ENCODE data around the gene NRL. TPM values are rescaled to one million over a fixed set of nuclear protein-coding genes. Genes with fewer than 3 reads are reported as not detected.

Gene NRL
- polyA plus RNA-seq, 2 of the 4 experiments (the other 2 are of a cell fraction): 0.93 to 0.97 TPM

DNA sequence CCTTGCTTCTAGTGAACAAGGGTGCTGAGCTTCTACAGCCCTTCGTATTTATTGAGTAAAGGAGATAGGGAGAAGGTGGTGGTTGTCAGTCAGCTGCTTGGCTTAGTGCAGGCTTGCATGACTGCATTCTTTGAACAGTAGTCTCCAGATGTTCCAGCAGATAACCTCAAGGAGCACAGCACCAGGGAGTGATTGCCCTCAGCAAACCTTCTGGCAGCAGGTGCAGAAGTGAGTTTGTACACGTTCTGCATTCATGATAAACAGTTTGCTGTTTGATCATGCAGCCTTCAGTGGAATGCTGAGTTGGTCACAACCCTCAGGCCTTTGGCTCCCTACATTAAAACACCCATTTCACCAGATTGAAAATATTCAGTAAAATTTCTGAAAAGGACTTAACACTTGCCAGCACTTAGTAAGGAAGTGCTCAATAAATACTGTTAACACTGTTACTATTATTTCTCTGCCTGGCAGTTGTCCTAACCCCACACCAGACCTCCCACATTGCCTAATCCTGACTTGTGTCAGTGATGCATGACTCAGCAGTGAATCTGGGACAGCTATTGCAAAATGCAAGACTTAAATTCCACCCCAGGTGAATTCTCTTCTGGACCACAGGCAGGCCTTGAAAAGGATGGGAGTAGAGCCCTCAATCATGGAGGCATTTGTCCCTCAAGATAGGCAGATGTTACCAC lies 81.9 kb downstream of the NRL start:
- FAIRE-seq: no peak
- Histone ChIP-seq H3K4me1 (peaks cover 52% of the 10 kb centered on the region), H3K4me3 (no peak overlapping the region), H3K9me3 (no peaks in the 10 kb centered on the region), H3K27ac (peak overlapping the region; percentile 86 to 95), H3K4me2 (peak overlapping the region; percentile 80)
- ATAC-seq: peak; percentile 22 to 61
- peak; percentile 41 to 92 for DNase-seq (ENCODE audit: low read depth in 1 of 2, low spot score in 1 of 2)
- POLR2A ChIA-PET: no interaction called here
- CTCF ChIA-PET: interaction anchor here (0.8 to 2.5 kb wide), 8 partner anchors 11 to 474 kb away, joined by 3 to 14 read pairs (median 4); no protein-coding TSS in a partner anchor
- 3% methylated on average over 2 of the region's 2 CpGs for WGBS (ENCODE audit: missing lambda C conversion rate)
- TF ChIP-seq KDM5A (IDR thresholded peaks at IDR 0.05): no peak
- no peak for TF ChIP-seq ZC3H11A (IDR thresholded peaks at IDR 0.05)
- peak; percentile 93 for TF ChIP-seq MAFK (IDR thresholded peaks at IDR 0.05; ENCODE audit: partially characterized antibody)
- peak; percentile 67 to 80; a peak in 3 of 5 replicates for TF ChIP-seq JUN (IDR thresholded peaks at IDR 0.05)
- TF ChIP-seq EHMT2 (IDR thresholded peaks at IDR 0.05; ENCODE audit: low read depth): no peak
- TF ChIP-seq MAZ (IDR thresholded peaks at IDR 0.05; ENCODE audit: borderline replicate concordance, low read depth, low read length): no peak
- no peak for TF ChIP-seq RFX5 (IDR thresholded peaks at IDR 0.05)
- TF ChIP-seq, protein P1, sequence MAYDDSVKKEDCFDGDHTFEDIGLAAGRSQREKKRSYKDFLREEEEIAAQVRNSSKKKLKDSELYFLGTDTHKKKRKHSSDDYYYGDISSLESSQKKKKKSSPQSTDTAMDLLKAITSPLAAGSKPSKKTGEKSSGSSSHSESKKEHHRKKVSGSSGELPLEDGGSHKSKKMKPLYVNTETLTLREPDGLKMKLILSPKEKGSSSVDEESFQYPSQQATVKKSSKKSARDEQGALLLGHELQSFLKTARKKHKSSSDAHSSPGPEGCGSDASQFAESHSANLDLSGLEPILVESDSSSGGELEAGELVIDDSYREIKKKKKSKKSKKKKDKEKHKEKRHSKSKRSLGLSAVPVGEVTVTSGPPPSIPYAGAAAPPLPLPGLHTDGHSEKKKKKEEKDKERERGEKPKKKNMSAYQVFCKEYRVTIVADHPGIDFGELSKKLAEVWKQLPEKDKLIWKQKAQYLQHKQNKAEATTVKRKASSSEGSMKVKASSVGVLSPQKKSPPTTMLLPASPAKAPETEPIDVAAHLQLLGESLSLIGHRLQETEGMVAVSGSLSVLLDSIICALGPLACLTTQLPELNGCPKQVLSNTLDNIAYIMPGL (CRISPR knock-in tag; IDR thresholded peaks at IDR 0.05; ENCODE audit: borderline replicate concordance): no peak
- TF ChIP-seq CEBPB (IDR thresholded peaks at IDR 0.05): peak; percentile 99 to 100
- no peak for TF ChIP-seq FOXS1 (CRISPR knock-in tag; IDR thresholded peaks at IDR 0.05)
- no peak for TF ChIP-seq ZFP36 (IDR thresholded peaks at IDR 0.05; ENCODE audit: borderline replicate concordance, partially characterized antibody)
- peak; percentile 72 for TF ChIP-seq GATA3 (IDR thresholded peaks at IDR 0.05; ENCODE audit: borderline replicate concordance)
- no peak for TF ChIP-seq CBX2 (IDR thresholded peaks at IDR 0.05; ENCODE audit: borderline replicate concordance, low read depth)
- no peak for TF ChIP-seq CHD2 (IDR thresholded peaks at IDR 0.05; ENCODE audit: low read length, partially characterized antibody)
- TF ChIP-seq, protein P2, sequence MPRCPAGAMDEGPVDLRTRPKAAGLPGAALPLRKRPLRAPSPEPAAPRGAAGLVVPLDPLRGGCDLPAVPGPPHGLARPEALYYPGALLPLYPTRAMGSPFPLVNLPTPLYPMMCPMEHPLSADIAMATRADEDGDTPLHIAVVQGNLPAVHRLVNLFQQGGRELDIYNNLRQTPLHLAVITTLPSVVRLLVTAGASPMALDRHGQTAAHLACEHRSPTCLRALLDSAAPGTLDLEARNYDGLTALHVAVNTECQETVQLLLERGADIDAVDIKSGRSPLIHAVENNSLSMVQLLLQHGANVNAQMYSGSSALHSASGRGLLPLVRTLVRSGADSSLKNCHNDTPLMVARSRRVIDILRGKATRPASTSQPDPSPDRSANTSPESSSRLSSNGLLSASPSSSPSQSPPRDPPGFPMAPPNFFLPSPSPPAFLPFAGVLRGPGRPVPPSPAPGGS (IDR thresholded peaks at IDR 0.05): peak; percentile 68; the same call in 1 of the 3 replicates
- TF ChIP-seq, protein P3, sequence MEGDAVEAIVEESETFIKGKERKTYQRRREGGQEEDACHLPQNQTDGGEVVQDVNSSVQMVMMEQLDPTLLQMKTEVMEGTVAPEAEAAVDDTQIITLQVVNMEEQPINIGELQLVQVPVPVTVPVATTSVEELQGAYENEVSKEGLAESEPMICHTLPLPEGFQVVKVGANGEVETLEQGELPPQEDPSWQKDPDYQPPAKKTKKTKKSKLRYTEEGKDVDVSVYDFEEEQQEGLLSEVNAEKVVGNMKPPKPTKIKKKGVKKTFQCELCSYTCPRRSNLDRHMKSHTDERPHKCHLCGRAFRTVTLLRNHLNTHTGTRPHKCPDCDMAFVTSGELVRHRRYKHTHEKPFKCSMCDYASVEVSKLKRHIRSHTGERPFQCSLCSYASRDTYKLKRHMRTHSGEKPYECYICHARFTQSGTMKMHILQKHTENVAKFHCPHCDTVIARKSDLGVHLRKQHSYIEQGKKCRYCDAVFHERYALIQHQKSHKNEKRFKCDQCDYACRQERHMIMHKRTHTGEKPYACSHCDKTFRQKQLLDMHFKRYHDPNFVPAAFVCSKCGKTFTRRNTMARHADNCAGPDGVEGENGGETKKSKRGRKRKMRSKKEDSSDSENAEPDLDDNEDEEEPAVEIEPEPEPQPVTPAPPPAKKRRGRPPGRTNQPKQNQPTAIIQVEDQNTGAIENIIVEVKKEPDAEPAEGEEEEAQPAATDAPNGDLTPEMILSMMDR (IDR thresholded peaks at IDR 0.05): no peak
- 0 out of 3 replicates have a peak, but pooled peaks have one; percentile 25 for TF ChIP-seq SMC3 (IDR thresholded peaks at IDR 0.05)
- peak; percentile 84 for TF ChIP-seq JUNB (IDR thresholded peaks at IDR 0.05)
- TF ChIP-seq HOXA7 (CRISPR knock-in tag; IDR thresholded peaks at IDR 0.05): no peak
- 0 out of 5 replicates have a peak, but pooled peaks of 1 of the 2 experiments have one; percentile 24 for TF ChIP-seq RAD21 (conservative IDR thresholded peaks at IDR 0.05 in 1 of 2, IDR thresholded peaks at IDR 0.05 in 1 of 2)
- no peak for TF ChIP-seq RCOR1 (IDR thresholded peaks at IDR 0.05; ENCODE audit: low read depth, low read length)
- TF ChIP-seq, protein P4, sequence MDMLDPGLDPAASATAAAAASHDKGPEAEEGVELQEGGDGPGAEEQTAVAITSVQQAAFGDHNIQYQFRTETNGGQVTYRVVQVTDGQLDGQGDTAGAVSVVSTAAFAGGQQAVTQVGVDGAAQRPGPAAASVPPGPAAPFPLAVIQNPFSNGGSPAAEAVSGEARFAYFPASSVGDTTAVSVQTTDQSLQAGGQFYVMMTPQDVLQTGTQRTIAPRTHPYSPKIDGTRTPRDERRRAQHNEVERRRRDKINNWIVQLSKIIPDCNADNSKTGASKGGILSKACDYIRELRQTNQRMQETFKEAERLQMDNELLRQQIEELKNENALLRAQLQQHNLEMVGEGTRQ (IDR thresholded peaks at IDR 0.05): no peak
- no peak for TF ChIP-seq POLR2A (IDR thresholded peaks at IDR 0.05; ENCODE audit: low read length)
- peak; percentile 59 to 85; a peak in 3 of 5 replicates for TF ChIP-seq EP300 (IDR thresholded peaks at IDR 0.05)
- no peak for TF ChIP-seq KDM1A (IDR thresholded peaks at IDR 0.05; ENCODE audit: low read depth)
- TF ChIP-seq, protein P5, sequence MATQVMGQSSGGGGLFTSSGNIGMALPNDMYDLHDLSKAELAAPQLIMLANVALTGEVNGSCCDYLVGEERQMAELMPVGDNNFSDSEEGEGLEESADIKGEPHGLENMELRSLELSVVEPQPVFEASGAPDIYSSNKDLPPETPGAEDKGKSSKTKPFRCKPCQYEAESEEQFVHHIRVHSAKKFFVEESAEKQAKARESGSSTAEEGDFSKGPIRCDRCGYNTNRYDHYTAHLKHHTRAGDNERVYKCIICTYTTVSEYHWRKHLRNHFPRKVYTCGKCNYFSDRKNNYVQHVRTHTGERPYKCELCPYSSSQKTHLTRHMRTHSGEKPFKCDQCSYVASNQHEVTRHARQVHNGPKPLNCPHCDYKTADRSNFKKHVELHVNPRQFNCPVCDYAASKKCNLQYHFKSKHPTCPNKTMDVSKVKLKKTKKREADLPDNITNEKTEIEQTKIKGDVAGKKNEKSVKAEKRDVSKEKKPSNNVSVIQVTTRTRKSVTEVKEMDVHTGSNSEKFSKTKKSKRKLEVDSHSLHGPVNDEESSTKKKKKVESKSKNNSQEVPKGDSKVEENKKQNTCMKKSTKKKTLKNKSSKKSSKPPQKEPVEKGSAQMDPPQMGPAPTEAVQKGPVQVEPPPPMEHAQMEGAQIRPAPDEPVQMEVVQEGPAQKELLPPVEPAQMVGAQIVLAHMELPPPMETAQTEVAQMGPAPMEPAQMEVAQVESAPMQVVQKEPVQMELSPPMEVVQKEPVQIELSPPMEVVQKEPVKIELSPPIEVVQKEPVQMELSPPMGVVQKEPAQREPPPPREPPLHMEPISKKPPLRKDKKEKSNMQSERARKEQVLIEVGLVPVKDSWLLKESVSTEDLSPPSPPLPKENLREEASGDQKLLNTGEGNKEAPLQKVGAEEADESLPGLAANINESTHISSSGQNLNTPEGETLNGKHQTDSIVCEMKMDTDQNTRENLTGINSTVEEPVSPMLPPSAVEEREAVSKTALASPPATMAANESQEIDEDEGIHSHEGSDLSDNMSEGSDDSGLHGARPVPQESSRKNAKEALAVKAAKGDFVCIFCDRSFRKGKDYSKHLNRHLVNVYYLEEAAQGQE (IDR thresholded peaks at IDR 0.05): no peak
- TF ChIP-seq NFE2L2 (conservative IDR thresholded peaks at IDR 0.05; ENCODE audit: low read length): peak; percentile 92
- TF ChIP-seq, protein P6, sequence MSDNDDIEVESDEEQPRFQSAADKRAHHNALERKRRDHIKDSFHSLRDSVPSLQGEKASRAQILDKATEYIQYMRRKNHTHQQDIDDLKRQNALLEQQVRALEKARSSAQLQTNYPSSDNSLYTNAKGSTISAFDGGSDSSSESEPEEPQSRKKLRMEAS (IDR thresholded peaks at IDR 0.05): peak; percentile 46; the same call in 1 of the 2 replicates
- no peak for TF ChIP-seq NR3C1 (IDR thresholded peaks at IDR 0.05)
- no peak for TF ChIP-seq HEYL (CRISPR knock-in tag; IDR thresholded peaks at IDR 0.05)
- TF ChIP-seq BHLHE40 (IDR thresholded peaks at IDR 0.05; ENCODE audit: low read depth, low read length): no peak
